Upper lobe of left lung (tissue), 4 donors: ENCODE data around the gene IKBIP.

ENCODE experiments used
- CTCF ChIP-seq, 6 experiments: fragments of 450-650 bp in 4 of 6; fragments of 200-600 bp in 2 of 6; sonication (generic) in 2 of 6; IDR thresholded peaks; one replicate each; pipeline ENCODE4 v1.5.1; 2016 to 2019; ENCODE audit warnings: antibody characterized with exemption in 6 of 6
- POLR2A ChIP-seq, 4 donors: fragments of 450-650 bp; IDR thresholded peaks; one replicate each; pipeline ENCODE4 v1.5.1; 2016 to 2017; ENCODE audit warnings: antibody characterized with exemption in 4 of 4, mild to moderate bottlenecking in 2 of 4

GRCh38 chr12:98656289-98657101 is 11.9 kb upstream of the IKBIP start:
- no peak for TF ChIP-seq CTCF (IDR thresholded peaks at IDR 0.05)
- TF ChIP-seq POLR2A (IDR thresholded peaks at IDR 0.05): no peak
